BLaER1 treated with 17β-estradiol and CSF1 and Interleukin-3, amounts not matched to agents 10 nM and 100 nM (cell line): ENCODE measurements around the gene ZNF81.
A peak's percentile ranks its signal among the peaks of the same experiment; 100 is the strongest.
"Not testable (repeated sequence)": the region's sequence is repeated elsewhere in the genome, so short reads cannot be mapped to it uniquely, and the experiment has no call there.

Experiments
- H3K27ac ChIP-seq, 11 experiments: shearing (Covaris generic); formaldehyde crosslinking; 2 replicates each; pipeline ENCODE4 v1.8.1; 2022
- H3K27me3 ChIP-seq, 11 experiments: shearing (Covaris generic); formaldehyde crosslinking; 2 replicates each; pipeline ENCODE4 v1.8.1; 2022
- H3K36me3 ChIP-seq, 11 experiments: shearing (Covaris generic); formaldehyde crosslinking; 2 replicates each; pipeline ENCODE4 v1.8.1; 2022
- H3K4me1 ChIP-seq, 10 experiments: shearing (Covaris generic); formaldehyde crosslinking; 2 replicates each; pipeline ENCODE4 v1.8.1; 2022
- H3K4me2 ChIP-seq, 11 experiments: shearing (Covaris generic); formaldehyde crosslinking; 2 replicates each; pipeline ENCODE4 v1.8.1; 2022
- H3K4me3 ChIP-seq, 10 experiments: shearing (Covaris generic); formaldehyde crosslinking; 2 replicates each; pipeline ENCODE4 v1.8.1; 2022
- H3K9ac ChIP-seq, 11 experiments: shearing (Covaris generic); formaldehyde crosslinking; 2 replicates each; pipeline ENCODE4 v1.8.1; 2022
- H3K9me3 ChIP-seq, 11 experiments: shearing (Covaris generic); formaldehyde crosslinking; replicated peaks in 1 of 11; 2 replicates each; pipeline ENCODE4 v1.8.1; 2022
- H4K20me1 ChIP-seq, 11 experiments: shearing (Covaris generic); formaldehyde crosslinking; 2 replicates each; pipeline ENCODE4 v1.8.1; 2022
- Cebpa-rat ChIP-seq, 11 experiments: shearing (Covaris generic); IDR thresholded peaks; 2 replicates each; pipeline ENCODE4 v1.8.1; 2022

Gene ZNF81

GRCh38 chrX:47836164-47837072 is at the start of gene ZNF81:
Gene ZNF81, plus strand, starts transcription at chrX:47836902. Its CDS starts 9,366 bp downstream, at chrX:47846268.
- H3K9ac ChIP-seq = peak within 1 kb of the TSS; percentile 67 to 81 (median 79)
- H3K9me3 ChIP-seq = no peaks in the 10 kb centered on the region
- H4K20me1 ChIP-seq = 0 out of 22 replicates have a peak, but pooled peaks cover 0 to 7% (median 0%) of the 10 kb centered on the region in 11 experiments
- H3K4me2 ChIP-seq = peak within 1 kb of the TSS; percentile 52 to 76 (median 70)
- H3K36me3 ChIP-seq = no peaks in the 10 kb centered on the region
- H3K4me3 ChIP-seq = peak within 1 kb of the TSS; percentile 57 to 74 (median 66)
- peaks cover 7 to 25% (median 17%) of the 10 kb centered on the region in 10 experiments; a peak in 14 of 20 replicates for H3K4me1 ChIP-seq
- no peak for TF ChIP-seq Cebpa-rat (IDR thresholded peaks at IDR 0.05)
- peaks cover 60 to 100% (median 96%) of the 10 kb centered on the region in 11 experiments for H3K27me3 ChIP-seq
- H3K27ac ChIP-seq = peak within 1 kb of the TSS in 10 of 11 experiments; percentile 51 to 83 (median 73); a peak in 19 of 22 replicates

GRCh38 chrX:47796433-47796906 is 40.2 kb upstream of the ZNF81 start:
- Histone ChIP-seq H3K27me3 (peaks cover 79 to 96% (median 90%) of the 10 kb centered on the region in 11 experiments), H3K36me3 (no peaks in the 10 kb centered on the region), H3K9me3 (peaks cover 0 to 6% (median 0%) of the 10 kb centered on the region in 11 experiments; a peak in 3 of 22 replicates), H3K27ac (no peak overlapping the region), H3K4me3 (no peak overlapping the region), H3K4me1 (no peaks in the 10 kb centered on the region), H4K20me1 (no peaks in the 10 kb centered on the region), H3K9ac (no peak overlapping the region), H3K4me2 (no peak overlapping the region)
- TF ChIP-seq Cebpa-rat (IDR thresholded peaks at IDR 0.05) = no peak

- no peak for TF ChIP-seq Cebpa-rat (IDR thresholded peaks at IDR 0.05)
- H3K27ac ChIP-seq = no peak overlapping the region
These were observed 39.6 kb upstream of the ZNF81 start for GRCh38 chrX:47797084-47797483.

GRCh38 chrX:47798861-47799260 is 37.8 kb upstream of the ZNF81 start:
- TF ChIP-seq Cebpa-rat (IDR thresholded peaks at IDR 0.05) = no peak
- Histone ChIP-seq H3K27me3 (peaks cover 87 to 100% (median 95%) of the 10 kb centered on the region in 11 experiments), H3K36me3 (no peaks in the 10 kb centered on the region), H3K9ac (no peak overlapping the region), H3K27ac (no peak overlapping the region), H3K9me3 (peaks cover 0 to 4% (median 0%) of the 10 kb centered on the region in 11 experiments; a peak in 2 of 22 replicates), H4K20me1 (no peaks in the 10 kb centered on the region), H3K4me3 (no peak overlapping the region), H3K4me1 (no peaks in the 10 kb centered on the region), H3K4me2 (no peak overlapping the region)

More at GRCh38 chrX:47797084-47797483, 39.6 kb upstream of the ZNF81 start:
- no peak overlapping the region for H3K9ac ChIP-seq
- H3K9me3 ChIP-seq = peaks cover 0 to 6% (median 0%) of the 10 kb centered on the region in 11 experiments; a peak in 3 of 22 replicates
- peaks cover 85 to 100% (median 95%) of the 10 kb centered on the region in 11 experiments for H3K27me3 ChIP-seq
- no peaks in the 10 kb centered on the region for H3K36me3 ChIP-seq
- H3K4me3 ChIP-seq = no peak overlapping the region
- H4K20me1 ChIP-seq = no peaks in the 10 kb centered on the region
- H3K4me2 ChIP-seq = no peak overlapping the region
- H3K4me1 ChIP-seq = no peaks in the 10 kb centered on the region

GRCh38 chrX:47802589-47802988 is 34.1 kb upstream of the ZNF81 start:
- H3K9ac ChIP-seq = no peak overlapping the region
- H3K27me3 ChIP-seq = peaks cover 76 to 99% (median 96%) of the 10 kb centered on the region in 11 experiments
- peaks cover 0 to 4% (median 0%) of the 10 kb centered on the region in 11 experiments; a peak in 1 of 22 replicates for H3K9me3 ChIP-seq
- no peak for TF ChIP-seq Cebpa-rat (IDR thresholded peaks at IDR 0.05)
- no peaks in the 10 kb centered on the region for H3K36me3 ChIP-seq
- H3K4me3 ChIP-seq = no peak overlapping the region
- no peak overlapping the region for H3K27ac ChIP-seq
- peaks cover 0 to 3% (median 0%) of the 10 kb centered on the region in 10 experiments; a peak in 2 of 20 replicates for H3K4me1 ChIP-seq
- no peaks in the 10 kb centered on the region; a peak in 1 of 22 replicates for H4K20me1 ChIP-seq
- H3K4me2 ChIP-seq = no peak overlapping the region

- H3K36me3 ChIP-seq, H3K9me3 ChIP-seq, H3K4me2 ChIP-seq, H3K27ac ChIP-seq, H3K9ac ChIP-seq, H4K20me1 ChIP-seq, H3K4me1 ChIP-seq, H3K4me3 ChIP-seq: not testable (repeated sequence)
- peaks cover 72 to 99% (median 96%) of the 10 kb centered on the region in 11 experiments for H3K27me3 ChIP-seq
These were observed 33.6 kb upstream of the ZNF81 start for GRCh38 chrX:47803103-47803502.

GRCh38 chrX:47804315-47804714 is 32.4 kb upstream of the ZNF81 start:
- no peak for TF ChIP-seq Cebpa-rat (IDR thresholded peaks at IDR 0.05)
- H3K27ac ChIP-seq = no peak overlapping the region
- peaks cover 72 to 99% (median 96%) of the 10 kb centered on the region in 11 experiments for H3K27me3 ChIP-seq
- H3K9ac ChIP-seq = no peak overlapping the region
- H3K4me3 ChIP-seq = no peak overlapping the region
- no peak overlapping the region for H3K4me2 ChIP-seq
- no peaks in the 10 kb centered on the region; a peak in 1 of 22 replicates for H4K20me1 ChIP-seq
- no peaks in the 10 kb centered on the region; a peak in 1 of 22 replicates for H3K9me3 ChIP-seq
- peaks cover 0 to 3% (median 0%) of the 10 kb centered on the region in 10 experiments; a peak in 2 of 20 replicates for H3K4me1 ChIP-seq
- H3K36me3 ChIP-seq = no peaks in the 10 kb centered on the region

- not testable (repeated sequence) for H3K4me3 ChIP-seq, H3K27ac ChIP-seq, H3K9me3 ChIP-seq, H3K36me3 ChIP-seq, H4K20me1 ChIP-seq, H3K9ac ChIP-seq, H3K4me1 ChIP-seq
- Histone ChIP-seq H3K4me2 (peak overlapping the region in 2 of 11 experiments; percentile 12 to 14; a peak in 1 of 22 replicates), H3K27me3 (peaks cover 72 to 99% (median 96%) of the 10 kb centered on the region in 11 experiments)
These were observed 30.9 kb upstream of the ZNF81 start for GRCh38 chrX:47805844-47806243.

- H3K9ac ChIP-seq, H3K9me3 ChIP-seq, H4K20me1 ChIP-seq, H3K4me3 ChIP-seq, H3K4me1 ChIP-seq, H3K36me3 ChIP-seq, H3K27ac ChIP-seq, H3K4me2 ChIP-seq: not testable (repeated sequence)
- peaks cover 66 to 99% (median 96%) of the 10 kb centered on the region in 11 experiments for H3K27me3 ChIP-seq
These were observed 30.1 kb upstream of the ZNF81 start for GRCh38 chrX:47806415-47807271.

GRCh38 chrX:47807272-47807538 is 29.5 kb upstream of the ZNF81 start:
- not testable (repeated sequence) for H3K9me3 ChIP-seq, H3K36me3 ChIP-seq, H3K4me1 ChIP-seq, H4K20me1 ChIP-seq, H3K4me2 ChIP-seq, H3K4me3 ChIP-seq, H3K9ac ChIP-seq, H3K27ac ChIP-seq
- H3K27me3 ChIP-seq = peaks cover 66 to 99% (median 96%) of the 10 kb centered on the region in 11 experiments
